Fibroblast of the aortic adventitia (primary cell): ENCODE measurements around the gene YJU2. TPM values are rescaled to one million over a fixed set of nuclear protein-coding genes. Genes with fewer than 3 reads are reported as not detected.
"Not testable (repeated sequence)": the region's sequence is repeated elsewhere in the genome, so short reads cannot be mapped to it uniquely, and the experiment has no call there.

Experiments
- DNase-seq: peaks from one replicate; pipeline ENCODE4 v3.0.0-alpha.2; 2010; ENCODE audit warnings: low read depth
- H3K4me3 ChIP-seq: 2 replicates; pipeline ENCODE4 v1.5.1; 2011; ENCODE audit warnings: low read depth, mild to moderate bottlenecking, control low read depth, low read length, moderate library complexity
- total RNA-seq: library from RNA; depleted of rRNA; stranded (reverse); fragments of >200 nt; gene quantifications from 2 replicates; pipeline ENCODE4 v1.2.3, GENCODE V29; 2012; ENCODE audit warnings: low replicate concordance
- TF ChIP-seq, protein P1 (sequence below): IDR thresholded peaks from 2 replicates; pipeline ENCODE4 v1.5.1; 2011; ENCODE audit warnings: mild to moderate bottlenecking, low read length, control low read depth, inconsistent platforms; ENCODE audit not compliant: insufficient read depth

The YJU2 gene
- total RNA-seq, 1 donor = 17.2 TPM

DNA sequence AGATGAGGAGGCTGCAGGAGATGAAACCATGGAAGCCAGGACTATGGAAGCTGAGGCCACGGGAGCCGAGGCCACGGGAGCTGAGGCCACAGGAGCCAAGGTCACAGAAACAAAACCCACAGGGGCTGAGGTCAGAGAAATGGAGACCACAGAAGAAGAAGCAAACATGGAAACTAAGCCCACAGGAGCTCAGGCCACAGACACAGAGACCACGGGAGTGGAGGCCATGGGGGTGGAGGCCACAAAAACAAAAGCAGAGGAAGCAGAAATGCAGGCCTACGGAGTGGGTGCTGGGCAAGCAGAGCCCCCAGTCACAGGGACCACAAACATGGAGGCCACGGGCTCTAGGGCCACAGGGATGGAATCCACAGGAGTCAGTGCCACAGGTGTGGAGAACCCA is 30.0 kb upstream of the YJU2 start:
- H3K4me3 ChIP-seq = no peak overlapping the region
- DNase-seq = no peak
- TF ChIP-seq, protein P1, sequence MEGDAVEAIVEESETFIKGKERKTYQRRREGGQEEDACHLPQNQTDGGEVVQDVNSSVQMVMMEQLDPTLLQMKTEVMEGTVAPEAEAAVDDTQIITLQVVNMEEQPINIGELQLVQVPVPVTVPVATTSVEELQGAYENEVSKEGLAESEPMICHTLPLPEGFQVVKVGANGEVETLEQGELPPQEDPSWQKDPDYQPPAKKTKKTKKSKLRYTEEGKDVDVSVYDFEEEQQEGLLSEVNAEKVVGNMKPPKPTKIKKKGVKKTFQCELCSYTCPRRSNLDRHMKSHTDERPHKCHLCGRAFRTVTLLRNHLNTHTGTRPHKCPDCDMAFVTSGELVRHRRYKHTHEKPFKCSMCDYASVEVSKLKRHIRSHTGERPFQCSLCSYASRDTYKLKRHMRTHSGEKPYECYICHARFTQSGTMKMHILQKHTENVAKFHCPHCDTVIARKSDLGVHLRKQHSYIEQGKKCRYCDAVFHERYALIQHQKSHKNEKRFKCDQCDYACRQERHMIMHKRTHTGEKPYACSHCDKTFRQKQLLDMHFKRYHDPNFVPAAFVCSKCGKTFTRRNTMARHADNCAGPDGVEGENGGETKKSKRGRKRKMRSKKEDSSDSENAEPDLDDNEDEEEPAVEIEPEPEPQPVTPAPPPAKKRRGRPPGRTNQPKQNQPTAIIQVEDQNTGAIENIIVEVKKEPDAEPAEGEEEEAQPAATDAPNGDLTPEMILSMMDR = no peak

DNA sequence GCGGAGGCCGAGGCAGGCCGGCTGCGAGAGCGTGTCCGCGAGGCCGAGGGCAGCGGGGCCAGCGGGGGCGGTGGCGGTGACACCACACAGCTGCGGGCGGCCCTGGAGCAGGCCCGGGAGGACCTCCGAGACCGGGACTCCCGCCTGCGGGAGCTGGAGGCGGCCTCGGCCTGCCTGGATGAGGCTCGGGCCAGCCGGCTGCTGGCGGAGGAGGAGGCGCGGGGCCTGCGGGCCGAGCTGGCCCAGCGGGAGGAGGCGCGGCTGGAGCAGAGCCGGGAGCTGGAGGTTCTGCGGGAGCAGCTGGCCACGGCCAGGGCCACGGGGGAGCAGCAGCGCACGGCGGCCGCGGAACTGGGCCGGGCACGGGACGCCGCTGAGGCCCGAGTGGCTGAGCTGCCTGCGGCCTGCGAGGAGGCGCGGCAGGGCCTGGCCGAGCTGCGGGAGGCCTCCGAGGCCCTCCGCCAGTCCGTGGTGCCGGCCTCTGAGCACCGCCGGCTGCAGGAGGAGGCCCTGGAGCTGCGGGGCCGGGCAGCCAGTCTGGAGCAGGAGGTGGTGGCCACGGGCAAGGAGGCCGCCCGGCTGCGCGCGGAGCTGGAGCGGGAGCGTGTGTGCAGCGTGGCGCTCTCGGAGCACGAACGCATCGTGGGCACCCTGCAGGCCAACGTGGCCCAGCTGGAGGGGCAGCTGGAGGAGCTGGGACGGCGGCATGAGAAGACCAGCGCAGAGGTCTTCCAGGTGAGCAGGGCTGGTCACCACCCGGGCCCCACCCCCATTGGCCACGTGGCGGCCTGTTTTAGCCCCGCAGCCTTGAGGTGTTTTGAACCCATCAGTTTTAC is 29.2 kb upstream of the YJU2 start:
- H3K4me3 ChIP-seq = no peak overlapping the region
- no peak for DNase-seq
- TF ChIP-seq, protein P1 = no peak

DNA sequence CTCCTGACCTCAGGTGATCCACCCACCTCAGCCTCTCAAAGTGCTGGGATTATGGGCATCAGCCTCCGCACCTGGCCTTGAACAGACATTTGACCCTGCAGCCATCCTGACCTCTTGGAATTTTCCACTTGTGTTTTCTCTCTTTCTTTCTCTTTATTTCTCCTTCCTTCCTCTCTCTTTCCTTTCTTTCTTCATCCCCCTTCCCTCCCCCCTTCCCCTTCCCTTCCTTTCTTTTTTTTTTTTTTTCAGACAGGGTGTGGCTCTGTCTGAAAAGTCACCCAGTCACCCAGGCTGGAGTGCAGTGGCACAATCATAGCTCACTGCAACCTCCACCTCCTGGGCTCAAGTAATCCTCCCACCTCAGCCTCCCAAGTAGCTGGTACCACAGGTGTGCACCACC is 28.4 kb upstream of the YJU2 start:
- H3K4me3 ChIP-seq, DNase-seq: not testable (repeated sequence)

DNA sequence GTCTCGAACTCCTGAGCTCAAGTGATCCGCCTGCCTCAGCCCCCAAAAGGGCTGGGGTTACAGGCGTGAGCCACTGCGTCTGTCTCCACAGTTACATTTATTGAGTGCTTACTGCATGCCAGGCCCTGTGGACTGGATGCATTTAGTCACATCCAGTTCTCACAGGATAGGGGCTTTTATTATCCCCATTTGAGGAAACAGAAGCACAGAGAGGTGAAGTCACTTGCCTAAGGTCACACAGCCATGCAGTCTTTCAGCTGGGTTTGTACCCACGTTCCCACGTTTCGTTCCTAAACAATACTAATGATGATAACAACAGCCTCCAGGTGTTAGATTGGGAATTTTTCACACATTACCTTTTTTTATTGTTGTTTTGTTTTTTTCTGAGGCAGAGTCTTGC is 26.7 kb upstream of the YJU2 start:
- no peak for DNase-seq
- no peak overlapping the region for H3K4me3 ChIP-seq
- TF ChIP-seq, protein P1 = no peak

DNA sequence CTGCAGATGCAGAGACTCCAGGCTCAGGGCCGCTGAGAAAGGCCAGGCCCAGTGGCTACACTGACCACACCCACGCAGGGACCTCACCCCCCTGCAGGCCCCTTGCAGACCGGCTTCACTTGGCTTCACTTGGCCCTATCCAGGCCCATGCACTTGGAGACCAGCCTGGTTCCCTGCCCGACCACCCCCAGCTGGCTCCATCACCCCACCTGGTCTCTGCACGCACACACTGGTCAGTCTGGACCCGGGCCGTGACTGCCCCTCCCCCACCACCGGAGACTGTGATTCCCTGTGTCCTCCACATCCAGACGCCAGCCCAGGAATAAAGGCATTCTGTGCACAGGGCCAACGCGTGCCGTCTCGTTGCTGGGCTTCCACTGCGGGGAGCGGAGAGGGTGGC is 22.4 kb upstream of the YJU2 start:
- no peak for DNase-seq
- TF ChIP-seq, protein P1 = no peak
- H3K4me3 ChIP-seq = no peak overlapping the region

DNA sequence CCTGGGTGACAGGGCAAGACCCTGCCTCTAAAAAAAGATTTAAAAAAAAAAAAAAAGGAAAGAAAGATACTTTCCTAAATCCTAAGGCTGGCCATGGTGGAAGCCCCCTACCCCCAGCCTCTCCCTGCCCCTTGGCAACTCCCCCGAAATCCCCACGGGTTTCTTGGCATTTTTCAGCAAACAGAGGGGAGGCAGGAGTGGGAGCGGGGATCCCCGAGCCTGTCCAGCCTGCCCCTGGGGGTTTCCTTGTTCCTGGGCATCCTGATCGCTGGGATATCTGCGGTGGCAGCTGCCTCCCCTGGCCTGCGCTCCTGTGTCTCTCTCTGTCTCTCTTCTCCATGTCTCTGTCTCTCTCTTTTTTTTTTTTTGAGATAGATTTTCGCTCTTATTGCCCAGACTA is 21.0 kb upstream of the YJU2 start:
- H3K4me3 ChIP-seq = no peak overlapping the region
- no peak for DNase-seq
- TF ChIP-seq, protein P1 = no peak

DNA sequence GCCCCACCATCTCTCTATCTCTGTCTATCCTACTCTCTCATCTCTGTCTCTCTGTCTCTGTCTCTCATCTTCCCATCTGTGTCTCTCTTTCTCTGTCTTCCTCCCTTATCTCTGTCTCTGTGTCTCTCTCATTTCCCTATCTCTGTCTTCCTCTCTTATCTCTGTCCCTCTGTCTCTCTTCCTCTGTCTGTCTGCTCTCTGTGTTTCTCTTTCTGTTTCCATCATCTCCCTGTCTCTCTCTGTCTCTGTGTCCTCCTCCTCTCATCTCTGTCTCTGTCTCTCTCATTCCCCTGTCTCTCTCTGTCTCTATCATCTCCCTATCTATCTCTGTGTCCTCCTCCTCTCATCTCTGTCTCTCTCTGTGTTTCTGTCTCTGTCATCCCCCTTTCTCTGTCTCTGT is 19.1 kb upstream of the YJU2 start:
- TF ChIP-seq, protein P1 = no peak
- no peak overlapping the region for H3K4me3 ChIP-seq
- no peak for DNase-seq
